ENCODE measurements around the gene CDC73.
A peak's percentile ranks its signal among the peaks of the same experiment; 100 is the strongest.

- TF ChIP-seq CTCF (IDR thresholded peaks at IDR 0.05), result 0 out of 2 replicates have a peak, but pooled peaks have one; percentile 8
- TF ChIP-seq POLR2AphosphoS5 (IDR thresholded peaks at IDR 0.05; ENCODE audit: low read depth, low read length), result no peak
These were observed 153.9 kb downstream of the CDC73 start for GRCh38 chr1:193275773-193276172.
